Esophagus muscularis mucosa (tissue), 4 donors: Measurements from ENCODE around the gene ADCY9. TPM values are rescaled to one million over a fixed set of nuclear protein-coding genes. Genes with fewer than 3 reads are reported as not detected.
"Not testable (repeated sequence)": the region's sequence is repeated elsewhere in the genome, so short reads cannot be mapped to it uniquely, and the experiment has no call there.

Source experiments
- DNase-seq: peaks from one replicate; pipeline ENCODE4 v3.0.0-alpha.2; 2017; ENCODE audit errors: extremely low spot score
- H3K27ac ChIP-seq, 4 donors: fragments of 200-600 bp; sonication (generic); replicated peaks in 1 of 4; 1 replicate in 3 of 4; 2 replicates in 1 of 4; pipeline ENCODE4 v1.5.1; 2016 to 2019; ENCODE audit warnings: mild to moderate bottlenecking in 1 of 4
- H3K27me3 ChIP-seq, 4 donors: fragments of 200-600 bp; sonication (generic); one replicate each; pipeline versions ENCODE4 v1.5.1 to v1.6.0; 2016 to 2019
- H3K36me3 ChIP-seq, 4 donors: fragments of 200-600 bp; sonication (generic); one replicate each; pipeline ENCODE4 v1.5.1; 2016 to 2019
- H3K4me1 ChIP-seq, 4 donors: fragments of 200-600 bp; sonication (generic); one replicate each; pipeline ENCODE4 v1.5.1; 2016 to 2019
- H3K4me3 ChIP-seq, 4 donors: fragments of 200-600 bp; sonication (generic); 1 replicate in 2 of 4; 2 replicates in 2 of 4; pipeline ENCODE4 v1.5.1; 2016 to 2019; ENCODE audit warnings: mild to moderate bottlenecking in 4 of 4, moderate library complexity in 1 of 4
- H3K9me3 ChIP-seq, 4 donors: fragments of 200-600 bp; sonication (generic); 1 replicate in 3 of 4; 2 replicates in 1 of 4; pipeline ENCODE4 v1.5.1; 2016 to 2019
- CTCF ChIP-seq, 3 experiments: fragments of 200-600 bp in 2 of 3; fragments of 450-650 bp in 1 of 3; sonication (generic) in 2 of 3; IDR thresholded peaks; one replicate each; pipeline ENCODE4 v1.5.1; 2017 to 2019; ENCODE audit warnings: antibody characterized with exemption in 3 of 3, mild to moderate bottlenecking in 2 of 3, moderate library complexity in 1 of 3
- EP300 ChIP-seq: sonication (generic); formaldehyde crosslinking; IDR thresholded peaks from one replicate; pipeline ENCODE4 v1.6.1; 2017; ENCODE audit warnings: antibody characterized with exemption
- POLR2A ChIP-seq: fragments of 450-650 bp; IDR thresholded peaks from one replicate; pipeline ENCODE4 v1.6.1; 2017; ENCODE audit warnings: antibody characterized with exemption, moderate library complexity, mild to moderate bottlenecking, low read depth
- POLR2AphosphoS5 ChIP-seq, 2 donors: sonication (generic); formaldehyde crosslinking; IDR thresholded peaks; one replicate each; pipeline ENCODE4 v1.6.1; 2017; ENCODE audit warnings: antibody characterized with exemption in 2 of 2
- WGBS: methylation state at CpG from one replicate; pipeline ENCODE4 v1.1.5; 2018; 5-methylcytosine and 5-hydroxymethylcytosine counted together
- intact Hi-C: fragments of 100-400 bp; cut with DNase I; formaldehyde crosslinking; loops from one replicate; pipeline ENCODE4 v1.15.1; 2023
- total RNA-seq, 4 donors: library from RNA; depleted of rRNA; stranded (reverse); fragments of >200 nt; gene quantifications; one replicate each; pipeline versions ENCODE4 v1.1.0 to v1.2.1, GENCODE V29; 2016

ADCY9 gene
- total RNA-seq: 10 to 100 TPM; 35.8 to 72.9 (median 55.7) TPM

GRCh38 chr16:4116325-4117249 lies at the start of gene ADCY9:
Gene ADCY9, minus strand, starts transcription at chr16:4116442. Its CDS starts 1,000 bp downstream, at chr16:4115442.
- intact Hi-C loops: loop anchor here (5.0 to 10.0 kb wide), 4 partner anchors 62 to 136 kb away; no protein-coding TSS in a partner anchor
- peak in 1 of 2 donors; percentile 72 for TF ChIP-seq POLR2AphosphoS5 (IDR thresholded peaks at IDR 0.05)
- TF ChIP-seq EP300: no peak
- WGBS: 6% methylated on average over 61 of the region's 105 CpGs

DNA sequence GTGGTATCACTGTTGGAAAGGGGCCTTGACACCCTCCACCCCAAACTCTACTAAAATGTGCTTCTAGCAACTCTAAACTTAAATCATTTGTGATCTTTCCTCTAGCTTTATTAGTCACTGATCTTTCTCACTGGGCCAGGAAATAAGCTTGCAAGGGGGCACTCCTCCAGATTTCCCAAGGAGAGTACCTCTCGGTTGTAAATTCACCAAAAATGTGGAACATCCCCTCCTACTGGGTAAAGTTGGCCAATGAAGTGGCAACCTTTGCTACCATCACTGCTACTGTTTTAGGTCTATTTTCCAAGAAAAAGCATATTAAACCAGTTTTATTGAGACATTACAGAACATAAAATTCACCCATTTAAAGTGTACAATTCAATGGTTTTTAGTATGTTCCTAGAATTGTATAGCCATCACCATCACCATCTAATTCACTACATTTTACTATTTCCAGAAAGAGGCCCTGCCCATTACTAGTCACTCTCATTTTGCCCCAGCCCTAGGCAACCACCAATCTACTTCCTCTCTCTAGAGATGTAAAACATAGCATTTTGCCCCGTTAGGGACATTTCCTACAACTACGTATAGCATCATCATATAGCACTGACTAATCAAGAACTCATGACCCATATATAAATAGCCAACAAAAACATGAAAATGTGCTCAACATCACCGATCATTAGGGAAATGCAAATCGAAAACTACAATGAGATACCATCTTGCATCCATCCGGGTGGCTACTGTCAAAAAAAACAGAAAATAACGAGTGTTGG lies 44.6 kb upstream of the ADCY9 start:
- DNase-seq: no peak
- Histone ChIP-seq H3K9me3 (no peaks in the 10 kb centered on the region), H3K4me1 (no peaks in the 10 kb centered on the region), H3K4me3 (no peak overlapping the region), H3K27ac (no peak overlapping the region), H3K27me3 (no peaks in the 10 kb centered on the region), H3K36me3 (no peaks in the 10 kb centered on the region)
- intact Hi-C loops: no loop called here
- no peak for TF ChIP-seq CTCF (IDR thresholded peaks at IDR 0.05)
- TF ChIP-seq POLR2AphosphoS5 (IDR thresholded peaks at IDR 0.05): no peak
- TF ChIP-seq POLR2A: no peak
- no peak for TF ChIP-seq EP300
- 80% methylated on average over 7 of the region's 7 CpGs for WGBS

More at GRCh38 chr16:4116325-4117249, at the start of gene ADCY9:
- Histone ChIP-seq H3K36me3 (no peaks in the 10 kb centered on the region), H3K27me3 (no peaks in the 10 kb centered on the region), H3K4me1 (peaks cover 28 to 50% (median 48%) of the 10 kb centered on the region in 4 donors), H3K4me3 (peak within 1 kb of the TSS; percentile 82 to 94 (median 86)), H3K9me3 (no peaks in the 10 kb centered on the region), H3K27ac (peak within 1 kb of the TSS; percentile 82 to 89 (median 87))
- DNase-seq: no peak

GRCh38 chr16:4159726-4160125 lies 43.5 kb upstream of the ADCY9 start:
- no peak overlapping the region for H3K27ac ChIP-seq
- TF ChIP-seq POLR2A: no peak
- H3K4me1 ChIP-seq: no peaks in the 10 kb centered on the region
- no peak for DNase-seq
- 94% methylated on average over 17 of the region's 17 CpGs for WGBS
- H3K27me3 ChIP-seq: no peaks in the 10 kb centered on the region
- no peaks in the 10 kb centered on the region for H3K36me3 ChIP-seq
- no peaks in the 10 kb centered on the region for H3K9me3 ChIP-seq
- intact Hi-C loops: no loop called here
- H3K4me3 ChIP-seq: no peak overlapping the region

DNA sequence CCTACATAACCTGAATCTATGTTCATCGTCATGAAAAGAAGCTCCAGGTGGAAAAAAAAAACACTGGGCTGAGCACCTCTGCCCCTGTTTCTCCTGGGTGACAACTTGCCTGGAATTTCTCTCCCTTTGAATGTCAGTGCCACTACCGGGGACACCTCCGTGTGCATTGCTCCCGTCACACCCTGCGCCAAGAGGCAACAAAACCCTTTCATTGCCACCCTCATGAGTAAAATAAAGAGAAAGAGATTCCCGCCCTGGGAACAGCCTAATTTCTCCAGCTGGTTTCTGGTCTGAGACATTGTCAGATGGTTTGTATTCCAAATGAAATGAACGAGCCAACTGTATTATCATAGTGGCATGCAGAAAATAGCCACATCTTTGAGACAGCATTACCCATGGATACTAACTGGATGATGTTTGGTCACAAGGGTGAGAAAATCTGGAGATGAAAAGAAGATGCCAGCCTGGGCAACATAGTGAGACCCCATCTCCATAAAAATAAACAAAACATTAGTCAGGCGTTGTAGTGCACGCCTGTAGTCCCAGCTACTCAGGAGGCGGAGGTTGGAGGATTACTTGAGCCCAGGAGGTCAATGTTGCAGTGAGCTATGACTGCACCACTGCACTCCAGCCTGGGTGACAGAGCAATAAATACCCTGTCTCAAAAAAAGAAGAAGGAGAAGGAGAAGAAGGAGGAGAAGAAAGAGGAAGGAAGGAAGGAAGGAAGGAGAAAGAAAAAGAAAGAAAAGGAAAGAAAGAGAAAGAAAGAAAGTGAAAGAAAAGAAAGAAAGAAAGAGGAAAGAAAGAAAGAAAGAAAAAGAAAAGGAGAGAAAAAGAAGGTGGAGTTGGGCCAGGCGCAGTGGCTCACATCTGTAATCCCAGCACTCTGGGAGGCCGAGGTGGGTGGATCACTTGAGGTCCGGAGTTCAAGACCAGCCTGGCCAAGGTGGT lies 42.2 kb upstream of the ADCY9 start:
- H3K36me3 ChIP-seq: no peaks in the 10 kb centered on the region
- DNase-seq: no peak
- H3K27me3 ChIP-seq: no peaks in the 10 kb centered on the region
- intact Hi-C loops: no loop called here
- no peaks in the 10 kb centered on the region for H3K4me1 ChIP-seq
- WGBS: 86% methylated on average over 13 of the region's 13 CpGs
- no peak for TF ChIP-seq POLR2A
- TF ChIP-seq CTCF (IDR thresholded peaks at IDR 0.05): no peak
- TF ChIP-seq POLR2AphosphoS5 (IDR thresholded peaks at IDR 0.05): no peak
- no peak overlapping the region for H3K4me3 ChIP-seq
- no peak overlapping the region for H3K27ac ChIP-seq
- no peaks in the 10 kb centered on the region for H3K9me3 ChIP-seq

DNA sequence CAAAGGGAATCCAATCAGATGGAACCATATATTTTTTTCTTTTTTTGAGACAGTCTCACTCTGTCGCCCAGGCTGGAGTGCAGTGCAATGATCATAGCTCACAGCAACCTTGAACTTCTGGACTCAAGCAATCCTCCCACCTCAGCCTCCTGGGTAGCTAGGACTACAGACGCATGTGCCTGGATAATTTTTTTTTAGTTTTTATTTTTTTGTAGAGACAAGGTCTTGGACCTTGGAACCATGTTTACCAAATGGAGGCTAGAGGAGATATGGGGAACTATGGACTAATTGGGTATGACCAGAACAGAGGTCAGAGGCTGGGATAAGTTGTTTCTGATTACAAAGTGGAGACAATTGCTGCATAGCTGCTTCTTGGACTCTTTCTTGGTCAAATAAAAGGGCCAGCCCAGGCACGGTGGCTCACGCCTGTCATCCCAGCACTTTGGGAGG lies 41.2 kb upstream of the ADCY9 start:
- no peaks in the 10 kb centered on the region for H3K9me3 ChIP-seq
- H3K36me3 ChIP-seq: no peaks in the 10 kb centered on the region
- WGBS: 91% methylated on average over 4 of the region's 4 CpGs
- H3K4me1 ChIP-seq: no peaks in the 10 kb centered on the region
- H3K27me3 ChIP-seq: no peaks in the 10 kb centered on the region
- no peak overlapping the region for H3K27ac ChIP-seq
- intact Hi-C loops: no loop called here
- no peak overlapping the region for H3K4me3 ChIP-seq
- TF ChIP-seq POLR2A (no peak), CTCF (IDR thresholded peaks at IDR 0.05) (no peak), POLR2AphosphoS5 (IDR thresholded peaks at IDR 0.05) (no peak), EP300 (no peak)
- no peak for DNase-seq

DNA sequence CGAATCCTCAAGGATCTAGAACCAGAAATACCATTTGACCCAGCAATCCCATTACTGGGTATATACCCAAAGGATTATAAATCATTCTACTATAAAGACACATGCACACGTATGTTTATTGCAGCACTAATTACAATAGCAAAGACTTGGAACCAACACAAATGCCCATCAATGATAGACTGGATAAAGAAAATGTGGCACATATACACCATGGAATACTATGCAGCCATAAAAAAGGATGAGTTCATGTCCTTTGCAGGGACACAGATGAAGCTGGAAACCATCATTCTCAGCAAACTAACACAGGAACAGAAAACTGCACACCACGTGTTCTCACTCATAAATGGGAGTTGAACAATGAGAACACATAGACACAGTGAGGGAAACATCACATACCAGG lies 40.3 kb upstream of the ADCY9 start:
- H3K4me1 ChIP-seq, H3K9me3 ChIP-seq, H3K4me3 ChIP-seq, H3K27me3 ChIP-seq, intact Hi-C loops, DNase-seq, H3K27ac ChIP-seq, H3K36me3 ChIP-seq: not testable (repeated sequence)
- 89% methylated on average over 3 of the region's 3 CpGs for WGBS

DNA sequence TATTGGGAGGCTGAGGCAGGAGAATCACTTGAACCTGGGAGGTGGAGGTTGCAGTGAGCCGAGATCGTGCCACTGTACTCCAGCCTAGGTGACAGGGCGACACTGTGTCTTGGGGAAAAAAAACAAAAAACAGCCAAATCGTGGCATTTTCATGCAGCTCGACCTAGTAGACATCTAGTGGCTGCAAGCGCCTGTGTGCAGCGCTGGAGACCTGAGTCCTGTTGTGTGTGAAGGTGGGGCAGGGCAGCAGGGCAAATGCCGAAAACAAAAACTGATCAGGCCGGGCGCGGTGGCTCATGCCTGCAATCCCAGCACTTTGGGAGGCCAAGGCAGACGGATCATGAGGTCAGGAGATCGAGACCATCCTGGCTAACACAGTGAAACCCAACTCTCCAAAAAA lies 37.1 kb upstream of the ADCY9 start:
- H3K4me1 ChIP-seq, H3K4me3 ChIP-seq, H3K27me3 ChIP-seq, H3K27ac ChIP-seq, H3K36me3 ChIP-seq, intact Hi-C loops, DNase-seq, H3K9me3 ChIP-seq: not testable (repeated sequence)
- 91% methylated on average over 13 of the region's 13 CpGs for WGBS
